PC-3 (cell line): ENCODE results near the gene SNCA.

Experiments
- EZH2 ChIP-seq: fragments of 300-600 bp; sonication (generic); IDR thresholded peaks from one replicate; pipeline ENCODE4 v1.6.1; 2017; ENCODE audit warnings: antibody characterized with exemption, mild to moderate bottlenecking, low read length; ENCODE audit not compliant: unreplicated experiment
- TF ChIP-seq, protein P1 (sequence below): fragments of 300-600 bp; sonication (generic); conservative IDR thresholded peaks from 2 replicates; pipeline ENCODE4 v1.5.1; 2017; ENCODE audit warnings: antibody characterized with exemption, low read depth, mild to moderate bottlenecking, low read length

DNA sequence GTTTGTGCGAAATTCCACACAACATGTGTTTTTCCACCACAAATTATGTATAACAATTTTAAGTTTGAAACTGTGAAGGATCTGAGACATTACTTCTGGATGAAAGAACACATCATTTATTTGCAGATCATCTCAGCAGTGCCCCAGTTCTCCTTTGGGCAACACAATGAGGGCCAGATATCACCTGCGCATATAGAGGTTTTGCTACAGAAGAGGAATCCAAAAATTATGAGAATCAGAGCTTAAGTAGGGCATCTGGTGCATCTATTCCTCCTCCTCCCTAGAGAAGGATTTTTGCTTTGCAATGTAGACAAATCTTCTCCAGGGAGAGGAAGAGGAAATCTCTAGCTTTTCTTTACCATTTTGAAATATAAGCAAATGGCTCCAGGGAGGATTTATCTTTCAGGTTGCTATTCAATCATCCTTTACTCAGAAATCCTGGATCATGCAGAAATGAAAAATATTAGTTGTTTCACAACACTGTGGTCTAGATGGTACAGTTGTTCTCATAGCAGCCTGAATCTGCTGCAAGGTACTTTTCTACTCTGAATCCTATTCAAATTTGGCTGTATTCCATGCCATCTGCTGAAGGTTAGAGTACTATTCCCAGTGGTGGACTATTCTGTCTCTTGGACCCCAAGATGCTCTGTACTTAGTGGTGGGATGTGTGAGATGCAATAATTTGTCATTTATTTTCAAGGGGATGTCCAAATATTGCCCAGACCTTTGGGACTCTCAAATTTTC, 132.1 kb downstream of the SNCA start:
- TF ChIP-seq, protein P1, sequence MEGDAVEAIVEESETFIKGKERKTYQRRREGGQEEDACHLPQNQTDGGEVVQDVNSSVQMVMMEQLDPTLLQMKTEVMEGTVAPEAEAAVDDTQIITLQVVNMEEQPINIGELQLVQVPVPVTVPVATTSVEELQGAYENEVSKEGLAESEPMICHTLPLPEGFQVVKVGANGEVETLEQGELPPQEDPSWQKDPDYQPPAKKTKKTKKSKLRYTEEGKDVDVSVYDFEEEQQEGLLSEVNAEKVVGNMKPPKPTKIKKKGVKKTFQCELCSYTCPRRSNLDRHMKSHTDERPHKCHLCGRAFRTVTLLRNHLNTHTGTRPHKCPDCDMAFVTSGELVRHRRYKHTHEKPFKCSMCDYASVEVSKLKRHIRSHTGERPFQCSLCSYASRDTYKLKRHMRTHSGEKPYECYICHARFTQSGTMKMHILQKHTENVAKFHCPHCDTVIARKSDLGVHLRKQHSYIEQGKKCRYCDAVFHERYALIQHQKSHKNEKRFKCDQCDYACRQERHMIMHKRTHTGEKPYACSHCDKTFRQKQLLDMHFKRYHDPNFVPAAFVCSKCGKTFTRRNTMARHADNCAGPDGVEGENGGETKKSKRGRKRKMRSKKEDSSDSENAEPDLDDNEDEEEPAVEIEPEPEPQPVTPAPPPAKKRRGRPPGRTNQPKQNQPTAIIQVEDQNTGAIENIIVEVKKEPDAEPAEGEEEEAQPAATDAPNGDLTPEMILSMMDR: no peak
- TF ChIP-seq EZH2: no peak
